A673 (cell line): ENCODE measurements around the gene CEBPB. TPM values are rescaled to one million over a fixed set of nuclear protein-coding genes. Genes with fewer than 3 reads are reported as not detected.

Experiments
- BruUV-seq: library from RNA; stranded (reverse); fragments of 400-500 nt; replicated peaks from 2 replicates; lab custom pipeline; 2021; lab: Mats Ljungman, UMichigan
- CTCF ChIA-PET: fragments of 300-600 bp; sonication (Branson Sonifier 250); formaldehyde crosslinking; loops from one replicate; lab custom pipeline; 2022; ENCODE audit warnings: antibody characterized with exemption; lab: Charles Lee
- POLR2A ChIA-PET: fragments of 300-600 bp; sonication (Branson Sonifier 250); formaldehyde crosslinking; loops from one replicate; lab custom pipeline; 2022; ENCODE audit warnings: antibody characterized with exemption; ENCODE audit not compliant: low non-redundant PET; lab: Charles Lee
- DNase-seq: peaks from one replicate; pipeline ENCODE4 v3.0.0-alpha.2; 2015; ENCODE audit warnings: low spot score
- H3K27ac ChIP-seq: fragments of 200-600 bp; sonication (generic); 2 replicates; pipeline ENCODE4 v1.5.1; 2016; ENCODE audit warnings: mixed run types, low read depth, mild to moderate bottlenecking, mixed read lengths, antibody characterized with exemption, low read length; ENCODE audit not compliant: poor library complexity, severe bottlenecking
- H3K27me3 ChIP-seq: fragments of 200-600 bp; sonication (generic); replicated peaks from 2 replicates; pipeline ENCODE4 v1.6.1; 2017; ENCODE audit warnings: mixed run types, low read depth, mild to moderate bottlenecking, mixed read lengths, antibody characterized with exemption, low read length; ENCODE audit not compliant: insufficient read depth, poor library complexity
- H3K36me3 ChIP-seq: fragments of 200-600 bp; sonication (generic); 2 replicates; pipeline ENCODE4 v1.6.1; 2016; ENCODE audit warnings: mixed run types, mild to moderate bottlenecking, mixed read lengths, antibody characterized with exemption, low read length; ENCODE audit not compliant: insufficient read depth, poor library complexity, severe bottlenecking
- H3K4me1 ChIP-seq: fragments of 200-600 bp; sonication (generic); 2 replicates; pipeline ENCODE4 v1.6.1; 2017; ENCODE audit warnings: mixed run types, mild to moderate bottlenecking, mixed read lengths, antibody characterized with exemption, low read length; ENCODE audit not compliant: insufficient read depth, poor library complexity, severe bottlenecking
- H3K4me3 ChIP-seq: fragments of 200-600 bp; sonication (generic); 2 replicates; pipeline ENCODE4 v1.5.1; 2016; ENCODE audit warnings: low read depth, mixed run types, mild to moderate bottlenecking, mixed read lengths, low read length; ENCODE audit not compliant: poor library complexity, severe bottlenecking
- H3K9me3 ChIP-seq: fragments of 200-600 bp; sonication (generic); 2 replicates; pipeline ENCODE4 v1.6.1; 2016; ENCODE audit warnings: mixed run types, low read depth, mild to moderate bottlenecking, mixed read lengths, antibody characterized with exemption, low read length; ENCODE audit not compliant: poor library complexity, severe bottlenecking
- CTCF ChIP-seq: fragments of 300-800, 200-600 bp; sonication (generic); conservative IDR thresholded peaks from 2 replicates; pipeline ENCODE4 v1.5.1; 2017; ENCODE audit warnings: low read depth, mild to moderate bottlenecking, antibody characterized with exemption, low read length, moderate library complexity, mixed read lengths
- EZH2 ChIP-seq: fragments of 200-600 bp; sonication (generic); IDR thresholded peaks from 2 replicates; pipeline ENCODE4 v1.6.1; 2017; ENCODE audit warnings: borderline replicate concordance, low read depth, mild to moderate bottlenecking, mixed read lengths, antibody characterized with exemption, low read length; ENCODE audit not compliant: poor library complexity, severe bottlenecking
- intact Hi-C: fragments of 100-400 bp; cut with micrococcal nuclease; formaldehyde crosslinking; loops from one replicate; pipeline ENCODE4 v1.10.0; 2022; ENCODE audit not compliant: unreplicated experiment
- total RNA-seq: library from RNA; stranded (reverse); gene quantifications from 2 replicates; pipeline ENCODE4 v1.2.3, GENCODE V29; 2021

CEBPB gene
- total RNA-seq, 1 experiment from 2014 or later = 130 TPM

- no TSS peak for BruUV-seq
- Histone ChIP-seq H3K9me3 (no peaks in the 10 kb centered on the region), H3K27ac (peak overlapping the region; percentile 99), H3K36me3 (peaks cover 28% of the 10 kb centered on the region), H3K4me1 (peaks cover 31% of the 10 kb centered on the region), H3K4me3 (peak overlapping the region; percentile 97), H3K27me3 (no peaks in the 10 kb centered on the region)
- DNase-seq = no peak
- TF ChIP-seq EZH2 = no peak
- no peak for TF ChIP-seq CTCF
- POLR2A ChIA-PET = no interaction called here
- intact Hi-C loops = no loop called here
- CTCF ChIA-PET = no interaction called here
Observed at GRCh38 chr20:50193199-50193835, 2.7 kb downstream of the CEBPB start.

- no peaks in the 10 kb centered on the region for H3K27me3 ChIP-seq
- intact Hi-C loops = no loop called here
- POLR2A ChIA-PET = no interaction called here
- peak overlapping the region; percentile 97 for H3K4me3 ChIP-seq
- peaks cover 28% of the 10 kb centered on the region for H3K36me3 ChIP-seq
- no TSS peak for BruUV-seq
- no peaks in the 10 kb centered on the region for H3K9me3 ChIP-seq
- H3K27ac ChIP-seq = peak overlapping the region; percentile 99
- peaks cover 28% of the 10 kb centered on the region for H3K4me1 ChIP-seq
- DNase-seq = no peak
- CTCF ChIA-PET = no interaction called here
- TF ChIP-seq EZH2 = no peak
- TF ChIP-seq CTCF = no peak
Observed at GRCh38 chr20:50193836-50194421, 3.3 kb downstream of the CEBPB start.

- Histone ChIP-seq H3K36me3 (peaks cover 28% of the 10 kb centered on the region), H3K4me1 (peaks cover 23% of the 10 kb centered on the region), H3K9me3 (peaks cover under 1% of the 10 kb centered on the region), H3K27me3 (no peaks in the 10 kb centered on the region), H3K4me3 (peak overlapping the region; percentile 97), H3K27ac (peak overlapping the region; percentile 99)
- no peak for TF ChIP-seq CTCF
- no peak for TF ChIP-seq EZH2
- BruUV-seq = no TSS peak
- DNase-seq = no peak
- intact Hi-C loops = no loop called here
- CTCF ChIA-PET = no interaction called here
- POLR2A ChIA-PET = no interaction called here
Observed at GRCh38 chr20:50194422-50194830, 3.8 kb downstream of the CEBPB start.
